Astrocyte of the cerebellum (primary cell): Measurements from ENCODE around the gene TGIF1.

Source experiments
- DNase-seq: peaks from one replicate; pipeline ENCODE4 v3.0.0-alpha.2; 2011; ENCODE audit warnings: low read depth
- H3K4me3 ChIP-seq: 2 replicates; pipeline ENCODE4 v1.5.1; 2011; ENCODE audit warnings: mild to moderate bottlenecking, low read depth, low read length, moderate library complexity
- in situ Hi-C: cut with HindIII; loops from 2 replicates; pipeline ENCODE4 v1.10.0; 2017; ENCODE audit warnings: low sequenced_read_pairs
- TF ChIP-seq, protein P1 (sequence below): IDR thresholded peaks from 2 replicates; pipeline ENCODE4 v1.5.1; 2012; ENCODE audit warnings: low read length, low read depth, moderate library complexity, mild to moderate bottlenecking; ENCODE audit errors: missing control alignments

Gene TGIF1

DNA sequence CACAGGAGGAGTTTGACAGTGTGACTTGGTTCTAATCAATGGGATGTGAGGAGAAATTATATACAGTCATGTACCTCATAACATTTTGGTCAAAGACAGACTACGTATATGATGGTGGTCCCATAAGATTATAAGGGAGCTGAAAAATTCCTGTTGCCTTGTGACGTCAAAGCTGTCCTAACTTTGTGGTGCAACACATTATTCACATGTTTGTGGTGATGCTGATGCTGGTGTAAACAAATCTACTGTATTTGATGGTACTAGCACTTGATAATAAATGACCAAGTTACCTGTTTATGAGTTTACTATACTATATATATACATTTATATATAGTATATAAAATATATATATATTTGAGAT is 29.1 kb upstream of the TGIF1 start:
- H3K4me3 ChIP-seq: no peak overlapping the region
- TF ChIP-seq, protein P1, sequence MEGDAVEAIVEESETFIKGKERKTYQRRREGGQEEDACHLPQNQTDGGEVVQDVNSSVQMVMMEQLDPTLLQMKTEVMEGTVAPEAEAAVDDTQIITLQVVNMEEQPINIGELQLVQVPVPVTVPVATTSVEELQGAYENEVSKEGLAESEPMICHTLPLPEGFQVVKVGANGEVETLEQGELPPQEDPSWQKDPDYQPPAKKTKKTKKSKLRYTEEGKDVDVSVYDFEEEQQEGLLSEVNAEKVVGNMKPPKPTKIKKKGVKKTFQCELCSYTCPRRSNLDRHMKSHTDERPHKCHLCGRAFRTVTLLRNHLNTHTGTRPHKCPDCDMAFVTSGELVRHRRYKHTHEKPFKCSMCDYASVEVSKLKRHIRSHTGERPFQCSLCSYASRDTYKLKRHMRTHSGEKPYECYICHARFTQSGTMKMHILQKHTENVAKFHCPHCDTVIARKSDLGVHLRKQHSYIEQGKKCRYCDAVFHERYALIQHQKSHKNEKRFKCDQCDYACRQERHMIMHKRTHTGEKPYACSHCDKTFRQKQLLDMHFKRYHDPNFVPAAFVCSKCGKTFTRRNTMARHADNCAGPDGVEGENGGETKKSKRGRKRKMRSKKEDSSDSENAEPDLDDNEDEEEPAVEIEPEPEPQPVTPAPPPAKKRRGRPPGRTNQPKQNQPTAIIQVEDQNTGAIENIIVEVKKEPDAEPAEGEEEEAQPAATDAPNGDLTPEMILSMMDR: no peak
- no peak for DNase-seq
- in situ Hi-C loops: no loop called here

DNA sequence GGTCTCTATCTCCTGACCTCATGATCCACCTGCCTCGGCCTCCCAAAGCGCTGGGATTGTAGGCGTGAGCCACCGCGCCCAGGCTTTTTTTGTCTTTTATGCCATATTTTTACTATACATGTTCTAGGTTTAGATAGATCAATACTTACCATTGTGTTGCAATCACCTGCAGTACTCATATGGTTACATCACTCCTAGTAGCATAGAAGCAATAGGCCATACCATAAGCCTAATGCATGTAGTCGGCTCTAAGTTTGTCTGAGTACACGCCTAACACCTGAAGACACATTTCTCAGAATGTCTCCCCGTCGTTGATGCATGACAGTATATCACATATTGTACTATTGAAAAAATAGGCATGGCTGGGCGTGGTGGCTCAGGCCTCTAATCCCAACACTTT is 27.1 kb upstream of the TGIF1 start:
- in situ Hi-C loops: no loop called here
- no peak for DNase-seq
- TF ChIP-seq, protein P1: no peak
- no peak overlapping the region for H3K4me3 ChIP-seq

DNA sequence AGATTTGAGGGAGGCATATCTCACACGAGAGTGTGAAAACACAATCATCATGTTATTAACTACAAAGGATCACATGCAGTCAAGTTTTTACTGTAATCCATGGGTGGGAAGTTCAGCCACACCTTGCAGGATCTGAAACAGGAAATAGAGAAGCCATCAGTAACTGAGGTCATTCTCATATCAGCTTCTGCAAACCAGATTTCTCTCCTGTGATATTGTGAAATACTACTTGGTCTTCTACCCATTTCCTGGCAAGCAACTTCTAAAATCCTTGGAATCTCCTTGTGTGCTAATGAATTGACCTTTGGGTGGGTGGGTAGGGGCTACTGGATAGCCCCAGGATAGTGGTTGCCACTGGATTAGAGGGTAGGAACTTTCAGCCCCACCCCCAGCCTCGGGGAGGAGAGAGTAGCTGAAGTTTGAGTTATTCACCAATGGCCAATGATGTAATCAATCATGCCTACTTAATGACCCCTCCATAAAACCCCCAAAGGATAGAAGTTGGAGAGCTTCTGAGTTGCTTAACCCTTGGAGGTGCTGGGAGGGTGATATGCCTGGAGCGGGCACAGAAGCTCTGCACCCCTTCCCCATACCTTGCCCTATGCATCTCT is 25.6 kb upstream of the TGIF1 start:
- DNase-seq: no peak
- no peak overlapping the region for H3K4me3 ChIP-seq
- TF ChIP-seq, protein P1: no peak
- in situ Hi-C loops: no loop called here

DNA sequence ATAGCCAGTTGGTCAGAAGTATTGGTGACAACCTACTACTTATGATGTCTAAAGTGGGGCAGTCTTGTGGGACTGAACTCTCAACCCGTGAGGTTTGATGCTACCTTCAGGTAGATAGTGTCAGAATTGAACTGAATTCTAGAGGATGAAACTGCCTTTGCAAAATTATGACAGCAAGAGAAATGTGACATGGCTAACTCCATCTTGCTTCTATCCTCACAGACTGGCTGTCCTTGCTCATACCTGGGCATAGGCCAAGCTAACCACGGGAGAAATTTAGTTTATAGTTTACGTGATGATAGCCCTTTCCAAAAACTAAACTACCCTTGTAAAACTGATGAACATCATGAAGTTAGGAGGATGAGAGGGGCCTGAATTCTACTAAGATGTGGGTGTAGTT is 24.9 kb upstream of the TGIF1 start:
- in situ Hi-C loops: no loop called here
- no peak overlapping the region for H3K4me3 ChIP-seq
- no peak for DNase-seq
- TF ChIP-seq, protein P1: no peak

DNA sequence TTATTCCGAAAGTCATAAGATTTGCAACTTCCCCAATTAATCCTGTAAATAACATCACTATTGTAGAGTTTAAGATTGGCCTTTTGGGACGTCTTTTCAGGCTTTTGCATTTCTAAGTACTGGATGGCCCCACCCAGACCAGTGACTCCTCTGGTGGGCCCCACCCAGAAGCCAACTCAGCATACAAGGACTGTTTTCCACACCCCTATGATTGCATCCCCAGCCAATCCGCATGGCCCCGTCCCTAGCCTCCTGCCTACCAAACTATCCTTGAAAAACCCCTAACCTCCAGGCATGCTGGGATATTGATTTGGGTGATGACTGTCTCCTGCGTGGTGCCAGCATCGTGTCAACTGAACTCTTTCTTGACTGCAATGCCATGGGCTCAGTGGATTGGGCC is 24.5 kb upstream of the TGIF1 start:
- in situ Hi-C loops: no loop called here
- TF ChIP-seq, protein P1: no peak
- H3K4me3 ChIP-seq: no peak overlapping the region
- no peak for DNase-seq

DNA sequence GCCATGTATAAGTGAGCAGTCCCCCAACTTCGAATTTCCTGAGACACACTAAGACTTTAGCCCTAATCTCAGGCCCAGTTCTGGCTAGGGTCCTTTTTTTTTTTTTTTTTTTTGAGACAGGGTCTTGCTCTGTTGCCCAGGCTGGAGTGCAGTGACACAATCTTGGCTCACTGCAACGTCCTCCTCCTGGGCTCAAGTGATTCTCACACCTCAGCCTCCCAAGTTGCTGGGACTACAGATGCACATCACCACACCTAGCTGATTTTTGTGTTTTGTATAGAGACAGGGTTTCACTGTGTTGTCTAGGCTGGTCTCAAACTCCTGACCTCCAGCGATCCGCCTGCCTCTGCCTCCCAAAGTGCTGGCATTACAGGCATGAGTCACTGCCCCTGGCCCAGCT is 23.9 kb upstream of the TGIF1 start:
- in situ Hi-C loops: no loop called here
- no peak for DNase-seq

More for the DNA sequence above, 23.9 kb upstream of the TGIF1 start:
- no peak overlapping the region for H3K4me3 ChIP-seq
- TF ChIP-seq, protein P1: no peak
